Measurements from ENCODE around the gene STK10.

DNA sequence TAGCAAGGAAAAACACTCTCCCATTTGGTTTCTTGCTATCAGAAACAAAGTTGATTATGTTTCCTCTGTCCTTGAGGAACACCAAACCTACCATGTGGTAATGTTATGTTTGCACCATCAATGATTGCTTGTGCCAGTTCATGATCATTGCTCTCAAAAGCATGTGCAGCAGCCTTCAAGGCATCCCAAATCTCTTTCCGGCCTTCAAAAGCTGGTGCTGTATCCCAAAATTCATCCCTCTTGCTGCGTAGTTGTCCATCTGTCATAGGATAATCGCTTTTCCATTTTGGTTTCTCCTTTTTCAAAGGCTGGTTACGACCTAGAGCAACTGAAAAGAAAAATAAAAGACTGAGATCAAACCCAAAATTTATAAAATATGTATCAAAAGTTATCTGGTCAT, 46.0 kb upstream of the STK10 start:
- TF ChIP-seq SP2 (IDR thresholded peaks at IDR 0.05; ENCODE audit: low read length) (no peak), POLR2AphosphoS5 (IDR thresholded peaks at IDR 0.05; ENCODE audit: low read depth, low read length) (no peak), RFX5 (IDR thresholded peaks at IDR 0.05; ENCODE audit: borderline replicate concordance, low read depth, low read length) (no peak), SRF (IDR thresholded peaks at IDR 0.05; ENCODE audit: low read depth, low read length) (no peak), EZH2 (IDR thresholded peaks at IDR 0.05; ENCODE audit: low read depth, low read length, severe bottlenecking) (no peak), TAF1 (IDR thresholded peaks at IDR 0.05; ENCODE audit: low read depth, low read length) (no peak), POLR2A (IDR thresholded peaks at IDR 0.05; ENCODE audit: control extremely low read depth in 1 of 2, low read depth in 2 of 2, low read length in 2 of 2) (no peak), CREB1 (IDR thresholded peaks at IDR 0.05) (no peak), JUND (IDR thresholded peaks at IDR 0.05; ENCODE audit: low read length) (no peak), YY1 (IDR thresholded peaks at IDR 0.05; ENCODE audit: low read depth, low read length) (no peak), SIX5 (IDR thresholded peaks at IDR 0.05; ENCODE audit: low read depth, low read length) (no peak), RNF2 (IDR thresholded peaks at IDR 0.05; ENCODE audit: borderline replicate concordance, low read depth, low read length, missing control alignments, poor library complexity, severe bottlenecking) (no peak)
- TF ChIP-seq, protein P1, sequence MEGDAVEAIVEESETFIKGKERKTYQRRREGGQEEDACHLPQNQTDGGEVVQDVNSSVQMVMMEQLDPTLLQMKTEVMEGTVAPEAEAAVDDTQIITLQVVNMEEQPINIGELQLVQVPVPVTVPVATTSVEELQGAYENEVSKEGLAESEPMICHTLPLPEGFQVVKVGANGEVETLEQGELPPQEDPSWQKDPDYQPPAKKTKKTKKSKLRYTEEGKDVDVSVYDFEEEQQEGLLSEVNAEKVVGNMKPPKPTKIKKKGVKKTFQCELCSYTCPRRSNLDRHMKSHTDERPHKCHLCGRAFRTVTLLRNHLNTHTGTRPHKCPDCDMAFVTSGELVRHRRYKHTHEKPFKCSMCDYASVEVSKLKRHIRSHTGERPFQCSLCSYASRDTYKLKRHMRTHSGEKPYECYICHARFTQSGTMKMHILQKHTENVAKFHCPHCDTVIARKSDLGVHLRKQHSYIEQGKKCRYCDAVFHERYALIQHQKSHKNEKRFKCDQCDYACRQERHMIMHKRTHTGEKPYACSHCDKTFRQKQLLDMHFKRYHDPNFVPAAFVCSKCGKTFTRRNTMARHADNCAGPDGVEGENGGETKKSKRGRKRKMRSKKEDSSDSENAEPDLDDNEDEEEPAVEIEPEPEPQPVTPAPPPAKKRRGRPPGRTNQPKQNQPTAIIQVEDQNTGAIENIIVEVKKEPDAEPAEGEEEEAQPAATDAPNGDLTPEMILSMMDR (IDR thresholded peaks at IDR 0.05; ENCODE audit: control extremely low read depth in 1 of 3, insufficient read depth in 1 of 3, low read depth in 1 of 3, low read length in 3 of 3), result no peak
- TF ChIP-seq, protein P2, sequence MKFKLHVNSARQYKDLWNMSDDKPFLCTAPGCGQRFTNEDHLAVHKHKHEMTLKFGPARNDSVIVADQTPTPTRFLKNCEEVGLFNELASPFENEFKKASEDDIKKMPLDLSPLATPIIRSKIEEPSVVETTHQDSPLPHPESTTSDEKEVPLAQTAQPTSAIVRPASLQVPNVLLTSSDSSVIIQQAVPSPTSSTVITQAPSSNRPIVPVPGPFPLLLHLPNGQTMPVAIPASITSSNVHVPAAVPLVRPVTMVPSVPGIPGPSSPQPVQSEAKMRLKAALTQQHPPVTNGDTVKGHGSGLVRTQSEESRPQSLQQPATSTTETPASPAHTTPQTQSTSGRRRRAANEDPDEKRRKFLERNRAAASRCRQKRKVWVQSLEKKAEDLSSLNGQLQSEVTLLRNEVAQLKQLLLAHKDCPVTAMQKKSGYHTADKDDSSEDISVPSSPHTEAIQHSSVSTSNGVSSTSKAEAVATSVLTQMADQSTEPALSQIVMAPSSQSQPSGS (IDR thresholded peaks at IDR 0.05; ENCODE audit: low read length), result no peak

All from H1 (cell line).